Left cardiac atrium (tissue), 4 donors: ENCODE data around the gene RETREG3. TPM values are rescaled to one million over a fixed set of nuclear protein-coding genes. Genes with fewer than 3 reads are reported as not detected.
"Not testable (repeated sequence)": the region's sequence is repeated elsewhere in the genome, so short reads cannot be mapped to it uniquely, and the experiment has no call there.

ENCODE experiments used
- ATAC-seq, 2 donors: fragments of 200-7000 bp; cut with Tn5 transposase; one replicate each; pipeline ENCODE4 v1.9.1; 2020; ENCODE audit warnings: mild to moderate bottlenecking in 2 of 2, moderate library complexity in 2 of 2
- DNase-seq: peaks from one replicate; pipeline ENCODE4 v3.0.0-alpha.2; 2020
- intact Hi-C, 2 donors: fragments of 100-400 bp; cut with DNase I; formaldehyde crosslinking; loops; one replicate each; pipeline versions ENCODE4 v1.14.1 to v1.15.1; 2022 to 2023
- total RNA-seq, 2 donors: library from RNA; stranded (reverse); fragmentation: NEBNext Ultra II Directional; extraction: Animal tissue kit (Norgen Biotek cat#: 25700); gene quantifications; one replicate each; pipeline ENCODE4 v1.2.1, GENCODE V29; 2021
- donor health status: DM: no; HTN: yes; CAD: no.
- donor health status: DM: no; HTN: yes; CAD: no; lungs with severe emphysema.
- donor health status: DM: yes; HTN: yes; CAD: no.
- donor health status: Dilated cardiomyopathy.

The RETREG3 gene
- total RNA-seq, 2 donors from 2014 or later: 26.0 to 26.1 TPM

DNA sequence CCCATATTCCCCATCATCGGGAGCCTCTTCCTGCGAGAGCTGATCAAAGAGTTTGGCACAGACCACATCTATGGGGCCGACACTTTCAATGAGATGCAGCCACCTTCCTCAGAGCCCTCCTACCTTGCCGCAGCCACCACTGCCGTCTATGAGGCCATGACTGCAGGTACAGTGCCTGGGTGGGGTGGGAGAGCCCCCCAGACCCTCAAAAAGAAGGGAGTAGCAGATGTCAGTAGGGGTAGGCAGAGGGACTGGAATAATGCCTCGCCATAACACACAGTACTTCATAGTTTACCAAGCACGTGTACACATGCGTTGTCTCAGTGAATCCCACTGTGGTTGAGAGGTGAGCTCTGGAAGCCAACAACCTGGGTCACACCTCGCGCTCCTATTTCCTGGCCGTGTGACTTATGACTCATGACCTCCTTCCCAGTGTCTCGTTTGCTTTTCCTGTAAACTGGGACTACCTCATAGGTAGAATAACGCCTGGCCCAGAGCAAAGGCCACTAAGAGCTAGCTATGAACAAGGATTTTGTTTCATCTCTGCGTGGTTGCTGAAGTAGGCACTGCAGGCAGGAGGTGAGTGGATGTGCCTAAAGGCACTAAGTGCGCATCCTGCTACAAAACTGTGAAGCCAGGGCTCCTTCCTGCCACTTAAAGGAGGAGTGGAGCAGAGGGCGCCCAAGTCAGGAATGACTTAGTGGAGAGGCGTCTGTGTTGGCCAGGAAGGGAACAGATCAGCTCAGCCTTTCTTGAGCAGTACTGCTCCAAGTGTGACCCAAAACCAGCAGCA is 67.9 kb downstream of the RETREG3 start:
- intact Hi-C loops: no loop called here
- ATAC-seq: no peak
- no peak for DNase-seq

DNA sequence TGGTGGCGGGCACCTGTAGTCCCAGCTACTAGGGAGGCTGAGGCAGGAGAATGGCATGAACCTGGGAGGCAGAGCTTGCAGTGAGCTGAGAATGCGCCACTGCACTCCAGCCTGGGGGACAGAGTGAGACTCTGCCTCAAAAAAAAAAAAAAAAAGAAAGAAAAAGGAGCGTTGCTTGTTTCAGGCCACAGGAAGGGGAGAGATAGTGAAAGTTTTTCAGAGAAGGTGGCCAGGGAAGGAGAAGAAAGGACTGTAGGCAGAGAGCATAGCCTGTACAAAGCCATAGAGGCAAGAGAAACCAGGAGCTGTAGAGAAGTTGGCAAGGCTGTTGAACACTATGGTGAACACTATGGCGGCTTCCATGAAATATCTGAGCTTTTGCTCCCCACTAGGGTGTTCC is 68.6 kb downstream of the RETREG3 start:
- DNase-seq, intact Hi-C loops, ATAC-seq: not testable (repeated sequence)

DNA sequence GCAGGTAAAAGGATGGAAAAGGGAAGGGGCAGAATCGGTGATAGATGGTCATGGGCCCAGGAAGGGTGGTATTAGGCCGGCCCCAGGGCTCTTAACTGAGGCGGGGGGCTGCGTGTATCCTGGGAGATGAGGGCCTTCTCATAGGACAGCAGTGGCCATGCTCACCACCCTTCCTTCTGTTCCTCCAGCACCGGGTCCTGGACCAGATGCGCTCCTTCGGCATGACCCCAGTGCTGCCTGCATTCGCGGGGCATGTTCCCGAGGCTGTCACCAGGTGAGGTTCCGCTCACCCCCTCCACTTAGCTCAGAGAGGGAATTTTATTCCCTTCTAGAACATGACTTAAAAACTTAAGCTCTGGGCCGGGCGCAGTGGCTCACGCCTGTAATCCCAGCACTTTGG is 70.7 kb downstream of the RETREG3 start:
- DNase-seq (no peak), ATAC-seq (no peak)
- intact Hi-C loops: no loop called here

DNA sequence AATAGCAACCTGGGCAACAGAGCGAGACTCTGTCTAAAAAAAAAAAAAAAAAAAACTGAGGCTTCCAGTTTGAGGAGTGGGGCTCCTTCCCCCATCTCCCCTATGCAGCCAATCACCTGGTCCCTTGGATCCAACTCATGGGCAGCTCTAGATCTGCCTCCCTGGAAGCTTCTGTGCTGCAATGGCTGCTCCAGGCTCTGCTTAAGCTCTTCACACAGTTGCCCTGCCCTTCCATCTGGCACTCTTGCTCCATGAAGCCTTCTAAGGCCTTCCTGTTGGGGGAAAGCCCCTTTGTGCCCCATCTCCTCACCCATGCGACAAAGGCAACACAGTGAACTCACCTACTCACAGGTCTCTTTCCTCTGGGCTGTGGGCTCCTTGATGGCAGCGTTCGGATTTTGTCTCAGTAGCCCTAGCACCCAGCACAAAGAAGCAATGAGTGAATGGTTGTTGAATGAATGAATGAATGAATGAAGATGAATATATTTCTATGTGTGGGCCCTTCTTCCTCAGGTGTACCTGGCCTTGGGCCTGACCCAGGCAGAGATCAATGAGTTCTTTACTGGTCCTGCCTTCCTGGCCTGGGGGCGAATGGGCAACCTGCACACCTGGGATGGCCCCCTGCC is 71.2 kb downstream of the RETREG3 start:
- ATAC-seq (no peak), DNase-seq (no peak)
- intact Hi-C loops: no loop called here

DNA sequence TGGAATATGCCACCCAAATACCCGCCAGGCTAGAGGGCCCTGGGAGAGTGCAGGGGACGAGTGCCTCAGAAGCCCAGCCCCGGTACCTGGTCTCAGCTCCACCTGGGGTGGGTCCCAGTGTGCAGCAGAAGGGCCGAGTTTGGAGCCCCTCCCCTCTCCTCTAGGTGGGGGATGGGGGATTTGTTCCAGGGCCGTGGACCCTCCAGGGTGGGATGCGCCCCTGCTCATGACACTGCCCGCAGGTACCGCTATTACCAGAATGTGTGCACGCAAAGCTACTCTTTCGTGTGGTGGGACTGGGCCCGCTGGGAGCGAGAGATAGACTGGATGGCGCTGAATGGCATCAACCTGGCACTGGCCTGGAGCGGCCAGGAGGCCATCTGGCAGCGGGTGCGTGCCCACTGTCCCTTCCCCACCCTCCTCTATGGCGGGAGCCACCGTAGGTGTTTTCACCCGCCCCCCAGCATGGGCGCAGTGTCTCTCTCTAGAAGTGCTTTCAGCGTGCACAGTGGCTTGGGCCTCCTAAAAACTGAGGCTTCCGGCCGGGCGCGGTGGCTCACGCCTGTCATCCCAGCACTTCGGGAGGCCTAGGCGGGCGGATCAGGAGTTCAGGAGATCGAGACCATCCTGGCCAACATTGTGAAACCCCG is 71.9 kb downstream of the RETREG3 start:
- intact Hi-C loops: no loop called here
- DNase-seq (no peak), ATAC-seq (peak in 1 of 2 donors; percentile 3)

DNA sequence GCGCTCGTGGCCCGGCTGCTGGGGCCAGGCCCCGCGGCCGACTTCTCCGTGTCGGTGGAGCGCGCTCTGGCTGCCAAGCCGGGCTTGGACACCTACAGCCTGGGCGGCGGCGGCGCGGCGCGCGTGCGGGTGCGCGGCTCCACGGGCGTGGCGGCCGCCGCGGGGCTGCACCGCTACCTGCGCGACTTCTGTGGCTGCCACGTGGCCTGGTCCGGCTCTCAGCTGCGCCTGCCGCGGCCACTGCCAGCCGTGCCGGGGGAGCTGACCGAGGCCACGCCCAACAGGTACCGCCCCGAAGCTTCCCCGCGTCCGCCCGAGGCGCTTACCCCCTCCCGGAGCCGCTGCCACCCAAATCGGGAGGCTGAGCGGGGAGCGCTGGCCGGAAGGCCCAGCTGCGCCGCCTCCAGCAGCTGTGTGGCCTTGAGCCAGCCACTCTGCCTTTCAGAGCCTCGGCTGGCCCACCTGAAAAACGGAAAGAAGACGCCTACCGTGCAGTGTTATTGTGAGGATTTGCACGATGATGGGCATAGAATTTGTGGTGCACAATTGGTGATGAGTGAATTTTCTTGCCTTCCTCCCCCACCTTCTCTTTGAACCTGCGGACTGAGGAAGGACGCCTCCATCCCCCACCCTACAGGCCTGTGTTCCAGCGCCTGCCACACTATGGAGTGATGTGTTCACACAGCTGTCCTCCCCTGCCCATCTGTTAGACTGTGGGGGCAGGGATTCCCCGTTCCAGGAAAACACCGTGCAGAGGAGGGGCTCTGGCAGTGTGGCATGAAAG is 72.6 kb downstream of the RETREG3 start:
- ATAC-seq (peak; percentile 73 to 78), DNase-seq (peak; percentile 87)
- intact Hi-C loops: no loop called here

DNA sequence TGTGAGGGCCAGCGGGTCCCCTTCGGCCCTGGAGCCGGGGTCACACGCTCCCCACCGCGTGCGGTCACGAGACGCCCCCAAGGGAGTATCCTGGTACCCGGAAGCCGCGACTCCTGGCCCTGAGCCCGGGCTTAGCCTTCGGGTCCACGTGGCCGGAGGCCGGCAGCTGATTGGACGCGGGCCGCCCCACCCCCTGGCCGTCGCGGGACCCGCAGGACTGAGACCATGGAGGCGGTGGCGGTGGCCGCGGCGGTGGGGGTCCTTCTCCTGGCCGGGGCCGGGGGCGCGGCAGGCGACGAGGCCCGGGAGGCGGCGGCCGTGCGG is 73.2 kb downstream of the RETREG3 start, which contains the start of gene NAGLU:
Gene NAGLU (plus strand): TSS at position 194 of the 324 bp plus-strand sequence. CDS start 32 bp downstream, at position 226.
- ATAC-seq (peak; percentile 90 to 93), DNase-seq (peak; percentile 98)
- intact Hi-C loops: no loop called here

DNA sequence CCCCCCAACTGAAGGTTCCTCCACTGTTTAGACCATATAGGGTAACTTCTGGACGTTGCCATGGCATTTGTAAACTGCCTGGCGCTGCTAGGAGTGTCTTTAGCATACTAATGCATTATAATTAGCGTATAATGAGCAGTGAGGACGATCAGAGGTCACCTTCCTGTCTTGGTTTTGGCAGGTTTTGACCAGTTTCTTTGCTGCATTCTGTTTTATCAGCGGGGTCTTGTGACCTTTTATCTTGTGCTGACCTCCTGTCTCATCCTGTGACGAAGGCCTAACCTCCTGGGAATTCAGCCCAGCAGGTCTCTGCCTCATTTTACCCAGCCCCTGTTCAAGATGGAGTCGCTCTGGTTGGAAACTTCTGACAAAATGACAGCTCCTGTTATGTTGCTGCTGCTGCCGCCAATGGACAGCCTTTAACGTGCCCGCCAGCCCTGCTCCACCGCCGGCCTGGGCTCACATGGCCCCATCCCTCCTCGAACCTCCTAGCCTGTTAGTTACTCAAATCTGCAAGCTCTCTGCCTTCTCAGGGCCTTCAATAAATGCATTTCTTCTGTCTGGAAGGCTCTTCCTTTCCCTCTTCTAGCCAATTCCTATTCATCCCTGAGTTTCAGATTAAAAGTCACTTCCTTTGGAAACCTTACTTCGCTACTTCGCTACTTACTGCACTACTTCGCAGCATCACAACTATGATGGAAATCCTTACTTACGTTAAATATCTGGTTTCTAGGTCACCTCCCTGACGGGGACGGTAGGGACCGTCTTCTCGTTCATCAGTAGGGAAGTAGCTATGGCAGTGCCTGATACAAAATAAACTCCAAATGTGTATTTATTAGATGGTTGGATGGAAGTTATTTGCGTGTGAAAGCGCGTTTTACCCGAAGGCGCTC is 73.8 kb downstream of the RETREG3 start:
- intact Hi-C loops: no loop called here
- ATAC-seq (peak in 1 of 2 donors; percentile 3), DNase-seq (no peak)

DNA sequence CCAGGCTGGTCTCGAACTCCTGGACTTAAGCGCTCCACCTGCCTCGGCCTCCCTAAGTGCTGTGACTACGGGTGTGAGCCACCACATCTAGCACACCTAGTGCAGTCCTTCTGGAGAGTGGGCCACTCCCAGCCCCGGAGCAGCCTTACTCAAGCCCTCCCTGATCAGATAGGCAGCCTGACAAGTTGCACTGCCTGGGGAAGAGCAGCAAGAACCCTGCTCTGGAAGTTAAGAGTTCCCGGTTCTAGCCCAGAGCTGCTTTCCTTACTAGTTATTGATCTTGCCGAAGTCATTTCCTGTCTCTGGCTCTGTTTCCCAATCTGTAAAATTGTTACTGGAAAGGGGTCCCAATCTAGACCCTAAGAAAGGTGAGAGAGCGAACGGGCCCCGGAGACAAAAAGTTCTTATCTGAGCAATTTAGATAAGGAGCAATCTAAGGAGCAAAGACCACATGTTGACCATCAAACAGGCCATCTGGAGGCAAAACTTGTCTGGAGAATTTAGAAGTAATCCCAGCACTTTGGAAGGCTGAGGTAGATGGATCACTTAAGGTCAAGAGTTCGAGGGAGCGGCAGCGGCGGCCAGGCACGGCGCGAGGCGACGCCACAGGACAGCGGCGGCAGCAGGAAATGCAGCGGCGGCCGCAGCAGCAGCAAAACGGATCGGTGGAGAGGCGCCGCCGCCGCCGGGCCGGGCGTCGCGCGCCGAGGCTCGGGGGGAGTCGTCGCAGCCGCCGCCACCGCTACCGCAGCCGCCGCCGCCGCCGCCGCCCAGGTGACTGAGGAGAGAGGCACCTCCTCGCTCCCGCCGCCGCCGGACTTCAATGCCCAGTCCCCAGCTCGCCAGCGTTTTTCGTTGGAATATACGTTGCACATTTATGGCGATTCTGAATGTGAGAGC is 77.5 kb downstream of the RETREG3 start:
- intact Hi-C loops: no loop called here
- peak; percentile 30 to 35 for ATAC-seq
- DNase-seq: peak; percentile 76

DNA sequence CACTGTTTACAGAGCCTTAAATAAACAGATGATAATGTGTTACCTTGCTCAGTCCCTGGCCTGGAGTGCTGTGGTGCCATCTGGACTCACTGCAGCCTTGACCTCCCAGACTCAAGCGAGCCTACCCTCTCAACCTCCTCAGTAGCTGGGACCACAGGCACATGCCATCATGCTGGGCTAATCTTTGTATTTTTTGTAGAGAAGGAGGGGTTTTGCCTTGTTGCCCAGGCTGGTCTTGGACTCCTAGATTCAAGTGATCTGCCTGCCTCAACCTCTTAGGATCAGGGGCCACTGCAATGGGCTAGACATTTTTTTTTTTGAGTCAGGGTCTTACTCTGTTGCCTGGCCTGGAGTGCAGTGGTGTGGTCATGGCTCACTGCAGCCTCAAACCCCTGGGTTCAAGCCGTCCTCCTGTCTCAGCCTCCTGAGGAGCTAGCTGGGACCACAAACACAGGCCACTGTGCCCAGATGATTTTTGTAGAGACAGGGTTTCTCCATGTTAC is 78.2 kb downstream of the RETREG3 start:
- intact Hi-C loops: no loop called here
- no peak for DNase-seq
- ATAC-seq: no peak

Other genes starting within 250 kb of the RETREG3 start
- gene STAT3, start 220.9 kb downstream of the RETREG3 start, total RNA-seq: 100 to 1,000 TPM; 106 to 241 TPM
- gene CAVIN1, start 186.1 kb downstream of the RETREG3 start, total RNA-seq: 100 to 1,000 TPM; 258 to 297 TPM
- gene ATP6V0A1, start 150.5 kb downstream of the RETREG3 start, total RNA-seq: 10 to 100 TPM; 40.3 to 55.4 TPM
- gene NAGLU, start 73.1 kb downstream of the RETREG3 start, total RNA-seq: 10 to 100 TPM; 15.1 to 20.7 TPM
- gene HSD17B1, start 56.5 kb downstream of the RETREG3 start, total RNA-seq: 1 to 10 TPM; 2.8 to 3.7 TPM
- 10 to 100 TPM; 37.2 to 37.5 TPM for gene COASY, start 47.2 kb downstream of the RETREG3 start, total RNA-seq
- gene MLX, start 42.3 kb downstream of the RETREG3 start, total RNA-seq: 10 to 100 TPM; 51.3 to 55.3 TPM
- gene PSMC3IP, start 31.6 kb downstream of the RETREG3 start, total RNA-seq: 1 to 10 TPM; 2.2 to 3.4 TPM
- 10 to 100 TPM; 45.3 to 54.8 TPM for gene TUBG1, start 309 bp upstream of the RETREG3 start, total RNA-seq
- 10 to 100 TPM; 14.4 to 15.8 TPM for gene TUBG2, start 49.9 kb upstream of the RETREG3 start, total RNA-seq
- 10 to 100 TPM; 18.1 to 19.9 TPM for gene PLEKHH3, start 67.6 kb upstream of the RETREG3 start, total RNA-seq
- 1 to 10 TPM; 1.7 to 3.3 TPM for gene CCR10, start 72.5 kb upstream of the RETREG3 start, total RNA-seq
- gene CNTNAP1, start 73.2 kb upstream of the RETREG3 start, total RNA-seq: 1 to 10 TPM; 4.7 to 7.2 TPM
- gene EZH1, start 135.7 kb upstream of the RETREG3 start, total RNA-seq: 10 to 100 TPM; 28.7 to 38.1 TPM
- 10 to 100 TPM; 40.9 to 49.7 TPM for gene RAMP2, start 151.9 kb upstream of the RETREG3 start, total RNA-seq
- gene VPS25, start 164.1 kb upstream of the RETREG3 start, total RNA-seq: 10 to 100 TPM; 30.0 to 32.1 TPM
- not detected for gene WNK4, start 171.2 kb upstream of the RETREG3 start, total RNA-seq
- 10 to 100 TPM; 60.3 to 63.9 TPM for gene COA3, start 189.3 kb upstream of the RETREG3 start, total RNA-seq
- gene CNTD1, start 189.5 kb upstream of the RETREG3 start, total RNA-seq: under 1 TPM in 1 of 2 donors, not detected in 1; 0.44 TPM
- 10 to 100 TPM; 63.5 to 72.5 TPM for gene BECN1, start 214.9 kb upstream of the RETREG3 start, total RNA-seq
- gene PSME3, start 224.0 kb upstream of the RETREG3 start, total RNA-seq: 10 to 100 TPM; 67.8 to 83.3 TPM
- 1 to 10 TPM; 1.6 to 3.8 TPM for gene AOC2, start 235.2 kb upstream of the RETREG3 start, total RNA-seq
- gene AOC3, start 241.8 kb upstream of the RETREG3 start, total RNA-seq: 10 to 100 TPM; 56.6 to 96.4 TPM